Heart right ventricle (tissue), 16 donors: ENCODE measurements around the gene MUC3A. TPM values are rescaled to one million over a fixed set of nuclear protein-coding genes. Genes with fewer than 3 reads are reported as not detected.
A peak's percentile ranks its signal among the peaks of the same experiment; 100 is the strongest.
"Not testable (repeated sequence)": the region's sequence is repeated elsewhere in the genome, so short reads cannot be mapped to it uniquely, and the experiment has no call there.

Source experiments
- ATAC-seq, 8 donors: fragments of 200-7000 bp; cut with Tn5 transposase; one replicate each; pipeline ENCODE4 v1.9.1; 2020; ENCODE audit warnings: mild to moderate bottlenecking in 8 of 8, moderate library complexity in 8 of 8, moderate number of reproducible peaks in 1 of 8
- DNase-seq, 2 donors: peaks; one replicate each; pipeline ENCODE4 v3.0.0-alpha.2; 2020
- H3K27ac ChIP-seq, 10 donors: fragments of 200-600 bp; sonication (generic) in 2 of 10; one replicate each; pipeline versions ENCODE4 v1.5.0 to v1.8.0; 2020 to 2022; ENCODE audit warnings: mild to moderate bottlenecking in 3 of 10
- H3K27me3 ChIP-seq, 7 donors: fragments of 200-600 bp; one replicate each; pipeline ENCODE4 v1.8.0; 2021 to 2022; ENCODE audit warnings: mild to moderate bottlenecking in 2 of 7
- H3K36me3 ChIP-seq, 9 donors: fragments of 200-600 bp; sonication (generic) in 1 of 9; one replicate each; pipeline versions ENCODE4 v1.5.0 to v1.8.0; 2020 to 2022; ENCODE audit warnings: mild to moderate bottlenecking in 2 of 9
- H3K4me1 ChIP-seq, 9 donors: fragments of 200-600 bp; sonication (generic) in 1 of 9; one replicate each; pipeline versions ENCODE4 v1.5.0 to v1.8.0; 2020 to 2022; ENCODE audit warnings: mild to moderate bottlenecking in 4 of 9
- H3K4me3 ChIP-seq, 10 donors: fragments of 200-600 bp; sonication (generic) in 2 of 10; one replicate each; pipeline versions ENCODE4 v1.5.0 to v1.8.0; 2020 to 2022; ENCODE audit warnings: mild to moderate bottlenecking in 7 of 10, moderate library complexity in 2 of 10
- H3K9me3 ChIP-seq, 11 donors: fragments of 200-600 bp in 10 of 11; sonication (generic) in 2 of 11; one replicate each; pipeline versions ENCODE4 v1.5.0 to v1.8.0; 2013 to 2022; ENCODE audit warnings: mild to moderate bottlenecking in 2 of 11, control low read depth in 1 of 11, moderate library complexity in 1 of 11
- WGBS, 2 donors: extraction: QIAGEN DNeasy Blood & Tissue Kit; methylation state at CpG; one replicate each; pipeline ENCODE4 v1.1.7; 2013; ENCODE audit warnings: inconsistent platforms in 1 of 2; 5-methylcytosine and 5-hydroxymethylcytosine counted together
- intact Hi-C, 10 donors: fragments of 100-400 bp; cut with DNase I; formaldehyde crosslinking; loops; one replicate each; pipeline versions ENCODE4 v1.11.1 to v1.14.2; 2022
- polyA plus RNA-seq, 2 donors: library from polyadenylated mRNA; stranded (reverse); fragments of 200-250 nt; gene quantifications; one replicate each; pipeline ENCODE4 v1.2.3, GENCODE V29; 2013
- total RNA-seq, 10 donors: library from RNA; stranded (reverse); fragmentation: NEBNext Ultra II Directional in 3 of 10; extraction: Animal tissue kit (Norgen Biotek cat#: 25700) in 3 of 10; gene quantifications; one replicate each; pipeline versions ENCODE4 v1.2.1 to v1.2.4, GENCODE V29; 2021 to 2023
- TF ChIP-seq, protein P1 (sequence below), 9 donors: fragments of 200-600 bp; sonication (generic) in 2 of 9; IDR thresholded peaks; one replicate each; pipeline versions ENCODE4 v1.5.0 to v1.8.0; 2021 to 2022; ENCODE audit warnings: antibody characterized with exemption in 9 of 9, mild to moderate bottlenecking in 5 of 9, moderate library complexity in 1 of 9
- donor health status: Arrhythmogenic right ventricular cardiomyopathy.
- donor health status: ischemic (EF 13 %, LVEDD 7.1; RV severe dilation, severe dysfunction).
- donor health status: healthy with polysubstance abuse.
- donor health status: DM: no; HTN: yes; CAD: no.
- donor health status: DM: no; HTN: no; CAD: no.
- donor health status: ischemic (EF 25% LVEDD 6.9; RV normal size, moderate dysfunction).
- donor health status: ischemic (EF 25% LVEDD 5.7; RV mildly dilated, moderate dysfunction).
- donor health status: healthy.
- donor health status: DM: yes; HTN: yes; CAD: no.
- donor health status: Ischemic cardiomyopathy.
- donor health status: ischemic (EF 35%, LVEDD 5.7; RV mildly dilated, moderate dysfunction).
- donor health status: nonischemic (EF 11% LVEDD 7.7; RV severe dilation, severe dysfunction).
- donor health status: DM: yes; HTN: yes; CAD: no.
- donor health status: PGD.
- donor health status: ischemic (EF 29% LVEDD 5.4; RV normal size, mild dysfunction).
- donor health status: nonischemic (EF 23%, LVEDD 6.1; RV moderate dilation, normal function).

The MUC3A gene
- total and polyA plus RNA-seq, 12 donors: 0.23 to 3.5 (median 0.75) TPM

DNA sequence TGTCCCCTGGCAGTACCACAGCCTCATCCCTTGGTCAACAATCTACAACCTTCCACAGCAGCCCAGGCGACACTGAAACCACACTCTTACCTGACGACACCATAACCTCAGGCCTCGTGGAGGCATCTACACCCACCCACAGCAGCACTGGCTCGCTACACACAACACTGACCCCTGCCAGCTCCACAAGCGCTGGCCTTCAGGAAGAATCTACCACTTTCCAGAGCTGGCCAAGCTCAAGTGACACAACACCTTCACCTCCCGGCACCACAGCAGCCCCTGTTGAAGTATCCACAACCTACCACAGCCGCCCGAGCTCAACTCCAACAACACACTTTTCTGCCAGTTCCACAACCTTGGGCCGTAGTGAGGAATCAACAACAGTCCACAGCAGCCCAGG is 50.0 kb downstream of the MUC3A start:
- H3K9me3 ChIP-seq, H3K36me3 ChIP-seq, H3K4me3 ChIP-seq, H3K4me1 ChIP-seq, H3K27me3 ChIP-seq, intact Hi-C loops, H3K27ac ChIP-seq, DNase-seq: not testable (repeated sequence)
- no CpG with 5 or more reads among the region's 9 CpGs for WGBS, 2 donors
- ATAC-seq: peak in 5 of 8 donors; percentile 11 to 74 (median 31)

DNA sequence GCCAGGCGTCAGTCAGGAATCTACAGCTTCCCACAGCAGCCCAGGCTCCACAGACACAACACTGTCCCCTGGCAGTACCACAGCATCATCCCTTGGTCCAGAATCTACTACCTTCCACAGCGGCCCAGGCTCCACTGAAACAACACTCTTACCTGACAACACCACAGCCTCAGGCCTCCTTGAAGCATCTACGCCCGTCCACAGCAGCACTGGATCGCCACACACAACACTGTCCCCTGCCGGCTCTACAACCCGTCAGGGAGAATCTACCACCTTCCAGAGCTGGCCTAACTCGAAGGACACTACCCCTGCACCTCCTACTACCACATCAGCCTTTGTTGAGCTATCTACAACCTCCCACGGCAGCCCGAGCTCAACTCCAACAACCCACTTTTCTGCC is 50.7 kb downstream of the MUC3A start:
- H3K27me3 ChIP-seq, H3K36me3 ChIP-seq, DNase-seq, H3K4me1 ChIP-seq, intact Hi-C loops, H3K4me3 ChIP-seq, H3K9me3 ChIP-seq, ATAC-seq, H3K27ac ChIP-seq: not testable (repeated sequence)
- 80 to 81% methylated on average over 9 of the region's 10 CpGs for WGBS, 2 donors

DNA sequence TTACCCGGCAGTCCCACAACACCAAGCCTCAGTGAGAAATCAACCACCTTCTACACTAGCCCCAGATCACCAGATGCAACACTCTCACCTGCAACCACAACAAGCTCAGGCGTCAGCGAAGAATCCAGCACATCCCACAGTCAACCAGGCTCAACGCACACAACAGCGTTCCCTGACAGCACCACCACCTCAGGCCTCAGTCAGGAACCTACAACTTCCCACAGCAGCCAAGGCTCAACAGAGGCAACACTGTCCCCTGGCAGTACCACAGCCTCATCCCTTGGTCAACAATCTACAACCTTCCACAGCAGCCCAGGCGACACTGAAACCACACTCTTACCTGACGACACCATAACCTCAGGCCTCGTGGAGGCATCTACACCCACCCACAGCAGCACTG is 53.0 kb downstream of the MUC3A start:
- H3K9me3 ChIP-seq, H3K27ac ChIP-seq, DNase-seq, intact Hi-C loops, H3K4me3 ChIP-seq, H3K36me3 ChIP-seq, ATAC-seq, H3K4me1 ChIP-seq, H3K27me3 ChIP-seq: not testable (repeated sequence)
- 92 to 100% methylated on average over 2 of the region's 8 CpGs for WGBS, 2 donors

DNA sequence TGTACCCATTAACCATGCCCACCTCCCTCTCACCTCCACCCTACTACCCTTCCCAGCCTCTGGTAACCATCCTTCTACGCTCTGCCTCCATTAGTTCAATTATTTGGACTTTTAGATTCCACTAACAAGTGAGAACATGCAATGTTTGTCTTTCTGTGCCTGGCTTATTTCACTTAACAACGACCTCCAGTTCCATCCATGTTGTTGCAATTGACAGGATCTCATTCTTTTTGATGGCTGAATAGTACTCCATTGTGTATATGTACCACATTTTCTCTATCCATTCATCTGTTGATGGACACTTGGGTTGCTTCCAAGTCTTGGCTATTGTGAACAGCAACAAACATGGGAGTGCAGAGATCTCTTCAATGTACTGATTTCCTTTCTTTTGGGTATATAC is 58.0 kb downstream of the MUC3A start:
- ATAC-seq, H3K4me3 ChIP-seq, H3K36me3 ChIP-seq, intact Hi-C loops, DNase-seq, H3K27ac ChIP-seq, H3K4me1 ChIP-seq, H3K9me3 ChIP-seq: not testable (repeated sequence)
- H3K27me3 ChIP-seq: peaks cover 0 to 17% (median 9%) of the 10 kb centered on the region in 7 donors
- 60 to 65% methylated on average over 2 of the region's 2 CpGs for WGBS, 2 donors

GRCh38 chr7:101009629-101010028 is 60.3 kb downstream of the MUC3A start:
- intact Hi-C loops: no loop called here
- no peak for ATAC-seq
- no peak overlapping the region for H3K27ac ChIP-seq
- TF ChIP-seq, protein P1, sequence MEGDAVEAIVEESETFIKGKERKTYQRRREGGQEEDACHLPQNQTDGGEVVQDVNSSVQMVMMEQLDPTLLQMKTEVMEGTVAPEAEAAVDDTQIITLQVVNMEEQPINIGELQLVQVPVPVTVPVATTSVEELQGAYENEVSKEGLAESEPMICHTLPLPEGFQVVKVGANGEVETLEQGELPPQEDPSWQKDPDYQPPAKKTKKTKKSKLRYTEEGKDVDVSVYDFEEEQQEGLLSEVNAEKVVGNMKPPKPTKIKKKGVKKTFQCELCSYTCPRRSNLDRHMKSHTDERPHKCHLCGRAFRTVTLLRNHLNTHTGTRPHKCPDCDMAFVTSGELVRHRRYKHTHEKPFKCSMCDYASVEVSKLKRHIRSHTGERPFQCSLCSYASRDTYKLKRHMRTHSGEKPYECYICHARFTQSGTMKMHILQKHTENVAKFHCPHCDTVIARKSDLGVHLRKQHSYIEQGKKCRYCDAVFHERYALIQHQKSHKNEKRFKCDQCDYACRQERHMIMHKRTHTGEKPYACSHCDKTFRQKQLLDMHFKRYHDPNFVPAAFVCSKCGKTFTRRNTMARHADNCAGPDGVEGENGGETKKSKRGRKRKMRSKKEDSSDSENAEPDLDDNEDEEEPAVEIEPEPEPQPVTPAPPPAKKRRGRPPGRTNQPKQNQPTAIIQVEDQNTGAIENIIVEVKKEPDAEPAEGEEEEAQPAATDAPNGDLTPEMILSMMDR (IDR thresholded peaks at IDR 0.05): no peak
- peaks cover 0 to 4% (median 0%) of the 10 kb centered on the region in 11 donors for H3K9me3 ChIP-seq
- peaks cover 0 to 18% (median 14%) of the 10 kb centered on the region in 7 donors for H3K27me3 ChIP-seq
- no peak for DNase-seq
- WGBS, 2 donors: 73 to 77% methylated on average over 5 of the region's 5 CpGs
- H3K36me3 ChIP-seq: no peaks in the 10 kb centered on the region
- no peaks in the 10 kb centered on the region for H3K4me1 ChIP-seq
- H3K4me3 ChIP-seq: no peak overlapping the region

DNA sequence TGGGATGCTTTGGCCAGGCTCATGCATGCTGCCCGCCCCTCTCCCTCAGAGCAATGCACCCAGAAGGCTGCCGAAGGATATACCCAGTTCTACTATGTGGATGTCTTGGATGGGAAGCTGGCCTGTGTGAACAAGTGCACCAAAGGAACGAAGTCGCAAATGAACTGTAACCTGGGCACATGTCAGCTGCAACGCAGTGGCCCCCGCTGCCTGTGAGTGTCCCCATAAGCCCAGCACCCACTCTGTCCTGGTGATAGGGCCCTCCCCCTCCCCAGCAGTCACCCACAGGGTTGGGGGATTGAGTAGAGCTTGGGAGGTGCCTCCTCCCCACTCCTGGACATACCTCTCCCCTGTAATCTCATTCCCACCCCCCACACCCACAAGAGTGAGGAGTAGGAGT is 63.6 kb downstream of the MUC3A start:
- intact Hi-C loops: no loop called here
- 84 to 91% methylated on average over 6 of the region's 6 CpGs for WGBS, 2 donors
- Histone ChIP-seq H3K9me3 (no peaks in the 10 kb centered on the region), H3K27me3 (peaks cover 0 to 41% (median 26%) of the 10 kb centered on the region in 7 donors), H3K27ac (no peak overlapping the region), H3K4me3 (no peak overlapping the region), H3K4me1 (peaks cover 0 to 12% (median 5%) of the 10 kb centered on the region in 9 donors), H3K36me3 (no peaks in the 10 kb centered on the region)
- DNase-seq (no peak), ATAC-seq (no peak)
- TF ChIP-seq, protein P1 (IDR thresholded peaks at IDR 0.05): no peak
